Heart left ventricle (tissue), 16 donors: ENCODE measurements around the gene LGI2. TPM values are rescaled to one million over a fixed set of nuclear protein-coding genes. Genes with fewer than 3 reads are reported as not detected.
A peak's percentile ranks its signal among the peaks of the same experiment; 100 is the strongest.
"Not testable (repeated sequence)": the region's sequence is repeated elsewhere in the genome, so short reads cannot be mapped to it uniquely, and the experiment has no call there.

Experiments
- ATAC-seq, 4 donors: fragments of 200-7000 bp; cut with Tn5 transposase; one replicate each; pipeline ENCODE4 v1.9.1; 2020 to 2022; ENCODE audit warnings: moderate library complexity in 4 of 4, mild to moderate bottlenecking in 3 of 4, moderate number of reproducible peaks in 1 of 4
- DNase-seq, 5 donors: peaks; one replicate each; pipeline ENCODE4 v3.0.0-alpha.2; 2020
- H3K27ac ChIP-seq, 12 donors: fragments of 200-600 bp; sonication (generic) in 4 of 12; one replicate each; pipeline versions ENCODE4 v1.5.0 to v1.8.0; 2016 to 2022; ENCODE audit warnings: mild to moderate bottlenecking in 2 of 12
- H3K27me3 ChIP-seq, 9 donors: fragments of 200-600 bp; sonication (generic) in 2 of 9; one replicate each; pipeline versions ENCODE4 v1.5.1 to v1.8.0; 2016 to 2022; ENCODE audit warnings: mild to moderate bottlenecking in 3 of 9
- H3K36me3 ChIP-seq, 9 donors: fragments of 200-600 bp; sonication (generic) in 2 of 9; one replicate each; pipeline versions ENCODE4 v1.5.0 to v1.8.0; 2018 to 2022; ENCODE audit warnings: mild to moderate bottlenecking in 2 of 9
- H3K4me1 ChIP-seq, 12 donors: fragments of 200-600 bp; sonication (generic) in 4 of 12; one replicate each; pipeline versions ENCODE4 v1.5.0 to v1.8.0; 2016 to 2022; ENCODE audit warnings: mild to moderate bottlenecking in 3 of 12
- H3K4me3 ChIP-seq, 12 donors: fragments of 200-600 bp; sonication (generic) in 4 of 12; one replicate each; pipeline versions ENCODE4 v1.5.0 to v1.8.0; 2017 to 2022; ENCODE audit warnings: mild to moderate bottlenecking in 9 of 12, moderate library complexity in 4 of 12
- H3K9me3 ChIP-seq, 12 donors: fragments of 200-600 bp; sonication (generic) in 4 of 12; one replicate each; pipeline versions ENCODE4 v1.5.0 to v1.8.0; 2016 to 2022; ENCODE audit warnings: mild to moderate bottlenecking in 1 of 12
- POLR2A ChIP-seq, 2 donors: fragments of 450-650 bp; IDR thresholded peaks; one replicate each; pipeline ENCODE4 v1.6.1; 2017; ENCODE audit warnings: antibody characterized with exemption in 2 of 2, mild to moderate bottlenecking in 2 of 2, moderate library complexity in 2 of 2
- WGBS, 4 donors: extraction: QIAGEN DNeasy Blood & Tissue Kit in 2 of 4; methylation state at CpG; one replicate each; pipeline versions ENCODE4 v1.1.5 to v1.1.7; 2013 to 2018; 5-methylcytosine and 5-hydroxymethylcytosine counted together
- intact Hi-C, 10 donors: fragments of 100-400 bp; cut with DNase I; formaldehyde crosslinking; loops; one replicate each; pipeline versions ENCODE4 v1.11.1 to v1.14.2; 2022
- polyA plus RNA-seq, 2 donors: library from polyadenylated mRNA; stranded (reverse); fragments of 200-250 nt; gene quantifications; one replicate each; pipeline ENCODE4 v1.2.3, GENCODE V29; 2013
- total RNA-seq, 9 donors: library from RNA; depleted of rRNA in 2 of 9; stranded (reverse); fragments of >200 nt in 2 of 9; fragmentation: NEBNext Ultra II Directional in 3 of 9; extraction: Animal tissue kit (Norgen Biotek cat#: 25700) in 3 of 9; gene quantifications; one replicate each; pipeline versions ENCODE4 v1.1.0 to v1.2.4, GENCODE V29; 2016 to 2023
- TF ChIP-seq, protein P1 (sequence below), 12 donors: fragments of 200-600 bp; sonication (generic) in 4 of 12; IDR thresholded peaks; one replicate each; pipeline versions ENCODE4 v1.5.0 to v1.8.0; 2018 to 2022; ENCODE audit warnings: antibody characterized with exemption in 12 of 12, mild to moderate bottlenecking in 5 of 12
- donor health status: ischemic (EF 13 %, LVEDD 7.1; RV severe dilation, severe dysfunction).
- donor health status: healthy with polysubstance abuse.
- donor health status: DM: no; HTN: yes; CAD: no.
- donor health status: DM: no; HTN: no; CAD: no.
- donor health status: ischemic (EF 25% LVEDD 6.9; RV normal size, moderate dysfunction).
- donor health status: ischemic (EF 25% LVEDD 5.7; RV mildly dilated, moderate dysfunction).
- donor health status: healthy.
- donor health status: DM: yes; HTN: yes; CAD: no.
- donor health status: ischemic (EF 35%, LVEDD 5.7; RV mildly dilated, moderate dysfunction).
- donor health status: nonischemic (EF 11% LVEDD 7.7; RV severe dilation, severe dysfunction).
- donor health status: DM: yes; HTN: yes; CAD: no.
- donor health status: PGD.
- donor health status: ischemic (EF 29% LVEDD 5.4; RV normal size, mild dysfunction).
- donor health status: nonischemic (EF 23%, LVEDD 6.1; RV moderate dilation, normal function).

The LGI2 gene
- total and polyA plus RNA-seq, 11 donors = 0.50 to 10.6 (median 2.4) TPM

DNA sequence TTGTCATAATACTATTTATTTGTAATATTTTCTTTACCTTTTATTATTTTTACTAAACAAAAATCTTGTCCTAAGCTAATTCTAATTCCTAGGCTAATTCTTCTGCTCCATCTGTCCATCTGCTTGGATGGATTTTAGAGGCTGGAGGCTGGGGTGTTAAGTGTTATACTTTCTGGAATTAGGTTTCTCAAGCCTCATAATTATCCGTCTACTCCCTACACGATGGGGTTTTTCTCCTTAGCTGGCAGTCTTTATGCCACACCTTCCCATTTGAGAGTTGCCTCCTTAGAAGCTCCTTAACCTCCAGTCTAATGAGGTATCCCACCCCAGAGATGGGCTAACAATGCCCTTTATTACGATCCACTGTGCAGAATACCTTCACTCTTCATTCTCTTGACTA is 37.6 kb upstream of the LGI2 start:
- no peak for ATAC-seq
- Histone ChIP-seq H3K36me3 (no peaks in the 10 kb centered on the region), H3K27me3 (no peaks in the 10 kb centered on the region), H3K9me3 (no peaks in the 10 kb centered on the region), H3K4me1 (no peaks in the 10 kb centered on the region), H3K27ac (no peak overlapping the region), H3K4me3 (no peak overlapping the region)
- 88 to 93% (median 90%) methylated on average over 3 of the region's 3 CpGs for WGBS, 4 donors
- intact Hi-C loops = no loop called here
- no peak for TF ChIP-seq POLR2A (IDR thresholded peaks at IDR 0.05)
- TF ChIP-seq, protein P1, sequence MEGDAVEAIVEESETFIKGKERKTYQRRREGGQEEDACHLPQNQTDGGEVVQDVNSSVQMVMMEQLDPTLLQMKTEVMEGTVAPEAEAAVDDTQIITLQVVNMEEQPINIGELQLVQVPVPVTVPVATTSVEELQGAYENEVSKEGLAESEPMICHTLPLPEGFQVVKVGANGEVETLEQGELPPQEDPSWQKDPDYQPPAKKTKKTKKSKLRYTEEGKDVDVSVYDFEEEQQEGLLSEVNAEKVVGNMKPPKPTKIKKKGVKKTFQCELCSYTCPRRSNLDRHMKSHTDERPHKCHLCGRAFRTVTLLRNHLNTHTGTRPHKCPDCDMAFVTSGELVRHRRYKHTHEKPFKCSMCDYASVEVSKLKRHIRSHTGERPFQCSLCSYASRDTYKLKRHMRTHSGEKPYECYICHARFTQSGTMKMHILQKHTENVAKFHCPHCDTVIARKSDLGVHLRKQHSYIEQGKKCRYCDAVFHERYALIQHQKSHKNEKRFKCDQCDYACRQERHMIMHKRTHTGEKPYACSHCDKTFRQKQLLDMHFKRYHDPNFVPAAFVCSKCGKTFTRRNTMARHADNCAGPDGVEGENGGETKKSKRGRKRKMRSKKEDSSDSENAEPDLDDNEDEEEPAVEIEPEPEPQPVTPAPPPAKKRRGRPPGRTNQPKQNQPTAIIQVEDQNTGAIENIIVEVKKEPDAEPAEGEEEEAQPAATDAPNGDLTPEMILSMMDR (IDR thresholded peaks at IDR 0.05) = no peak
- DNase-seq = no peak

DNA sequence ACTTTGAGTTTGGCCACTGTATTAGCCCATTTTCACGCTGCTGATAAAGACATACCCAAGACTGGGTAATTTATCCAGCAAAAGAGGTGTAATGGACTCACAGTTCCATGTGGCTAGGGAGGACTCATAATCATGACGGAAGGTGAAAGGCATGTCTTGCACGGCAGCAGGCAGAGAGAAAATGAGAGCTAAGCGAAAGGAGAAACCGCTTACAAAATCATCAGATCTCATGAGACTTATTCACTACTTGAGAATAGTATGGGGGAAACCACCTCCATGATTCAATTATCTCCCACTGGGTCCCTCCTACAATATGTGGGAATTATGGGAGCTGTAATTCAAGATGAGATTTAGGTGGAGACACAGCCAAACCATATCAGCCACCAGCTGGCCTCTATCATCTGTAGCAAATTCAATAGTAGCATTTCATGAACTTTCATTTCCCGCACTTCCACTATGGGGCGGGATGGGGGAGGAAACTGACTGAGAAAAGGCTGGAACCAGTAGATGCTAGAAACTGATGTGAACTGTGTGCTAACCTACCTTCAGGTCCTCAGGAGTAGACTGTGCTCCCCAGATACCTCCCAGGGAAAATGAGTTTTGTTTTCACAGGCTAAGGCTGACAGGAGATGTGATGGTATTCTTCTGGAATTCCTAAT is 35.3 kb upstream of the LGI2 start:
- no peak overlapping the region for H3K4me3 ChIP-seq
- peak in 3 of 4 donors; percentile 20 to 64 (median 39) for ATAC-seq
- no peak overlapping the region for H3K27ac ChIP-seq
- intact Hi-C loops = no loop called here
- H3K36me3 ChIP-seq = no peaks in the 10 kb centered on the region
- no peak for TF ChIP-seq POLR2A (IDR thresholded peaks at IDR 0.05)
- TF ChIP-seq, protein P1 (IDR thresholded peaks at IDR 0.05) = no peak
- H3K27me3 ChIP-seq = no peaks in the 10 kb centered on the region
- H3K9me3 ChIP-seq = no peaks in the 10 kb centered on the region
- H3K4me1 ChIP-seq = peaks cover 0 to 10% (median 0%) of the 10 kb centered on the region in 12 donors
- 78 to 88% (median 85%) methylated on average over 7 of the region's 7 CpGs for WGBS, 4 donors
- DNase-seq = no peak

DNA sequence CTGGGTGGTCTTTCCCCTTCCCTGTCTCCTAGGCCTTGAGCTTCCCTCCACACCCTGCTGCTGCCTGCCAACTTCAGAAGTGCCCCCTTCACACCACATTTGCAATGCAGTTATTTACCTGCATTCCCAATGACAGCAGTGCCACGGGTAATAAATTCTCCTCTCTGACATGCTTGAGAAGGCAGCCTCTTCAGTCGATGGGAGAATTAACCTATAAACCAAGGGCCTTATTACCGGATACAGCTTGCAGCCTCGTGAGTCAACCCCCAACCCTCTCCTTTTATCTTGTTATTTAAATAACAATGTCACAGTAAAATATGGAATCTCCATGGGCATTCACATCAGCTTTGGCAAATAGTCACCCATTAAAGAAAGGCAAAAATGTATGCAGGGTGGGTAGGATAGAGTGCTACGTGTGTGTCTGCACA is 34.7 kb upstream of the LGI2 start:
- DNase-seq (no peak), ATAC-seq (no peak)
- Histone ChIP-seq H3K4me1 (peaks cover 0 to 16% (median 0%) of the 10 kb centered on the region in 12 donors), H3K36me3 (no peaks in the 10 kb centered on the region), H3K27ac (no peak overlapping the region), H3K9me3 (no peaks in the 10 kb centered on the region), H3K4me3 (no peak overlapping the region), H3K27me3 (no peaks in the 10 kb centered on the region)
- TF ChIP-seq POLR2A (IDR thresholded peaks at IDR 0.05) = no peak
- TF ChIP-seq, protein P1 (IDR thresholded peaks at IDR 0.05) = no peak
- intact Hi-C loops = no loop called here
- WGBS, 4 donors = 54 to 65% (median 59%) methylated on average over 5 of the region's 5 CpGs

DNA sequence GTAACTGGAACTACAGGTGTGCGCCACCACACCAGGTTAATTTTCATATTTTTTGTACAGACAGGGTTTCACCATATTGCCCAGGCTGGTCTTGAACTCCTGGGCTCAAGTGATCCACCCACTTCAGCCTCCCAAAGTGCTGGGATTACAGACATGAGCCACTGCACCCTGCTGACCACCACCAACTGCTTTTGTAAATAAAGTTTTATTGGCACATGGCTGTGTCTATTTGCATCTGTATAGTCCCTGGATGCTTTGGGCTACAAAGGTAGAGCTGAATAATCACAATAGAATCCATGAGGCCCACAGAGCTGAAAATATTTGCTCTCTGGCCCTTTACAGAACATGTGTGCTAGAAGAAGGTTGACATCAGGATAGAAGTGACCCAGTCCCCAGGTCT is 33.7 kb upstream of the LGI2 start:
- ATAC-seq, H3K9me3 ChIP-seq, H3K27ac ChIP-seq, H3K27me3 ChIP-seq, H3K36me3 ChIP-seq, intact Hi-C loops, H3K4me3 ChIP-seq, DNase-seq: not testable (repeated sequence)
- 98 to 100% (median 100%) methylated on average over 1 of the region's 1 CpG for WGBS, 4 donors
- peaks cover 0 to 20% (median 0%) of the 10 kb centered on the region in 12 donors for H3K4me1 ChIP-seq

DNA sequence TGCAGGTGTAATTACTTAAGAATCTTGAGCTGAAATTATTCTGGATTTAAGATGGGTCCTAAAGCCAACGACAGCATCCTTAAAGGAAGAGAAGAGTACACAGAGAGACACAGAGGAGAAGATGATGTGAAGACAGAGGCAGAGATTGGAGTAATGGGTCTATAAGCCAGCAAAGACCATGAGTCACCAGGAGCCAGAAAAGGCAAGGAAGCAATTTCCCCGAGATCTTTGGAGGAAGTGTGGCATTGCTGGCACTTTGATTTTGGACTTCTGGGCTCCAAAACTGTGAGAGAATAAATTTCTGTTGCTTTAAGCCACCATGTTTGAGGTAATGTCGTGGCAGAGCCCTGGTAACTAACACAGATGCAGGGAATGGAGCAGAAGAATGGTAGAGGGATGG is 32.4 kb upstream of the LGI2 start:
- Histone ChIP-seq H3K4me3 (no peak overlapping the region), H3K27ac (no peak overlapping the region), H3K4me1 (peaks cover 0 to 20% (median 0%) of the 10 kb centered on the region in 12 donors), H3K27me3 (no peaks in the 10 kb centered on the region), H3K36me3 (no peaks in the 10 kb centered on the region), H3K9me3 (peaks cover 0 to 4% (median 0%) of the 10 kb centered on the region in 12 donors)
- no peak for TF ChIP-seq POLR2A (IDR thresholded peaks at IDR 0.05)
- TF ChIP-seq, protein P1 (IDR thresholded peaks at IDR 0.05) = no peak
- no peak for ATAC-seq
- WGBS, 4 donors = 66 to 80% (median 72%) methylated on average over 3 of the region's 3 CpGs
- no peak for DNase-seq
- intact Hi-C loops = no loop called here
